Measurements from ENCODE around the gene PAMR1.

Gene PAMR1

GRCh38 chr11:35553831-35554230 is 28.4 kb upstream of the PAMR1 start:
- TF ChIP-seq TAF1 (IDR thresholded peaks at IDR 0.05; ENCODE audit: borderline replicate concordance, insufficient read depth, low read length) (no peak), SIN3A (IDR thresholded peaks at IDR 0.05; ENCODE audit: borderline replicate concordance, insufficient read depth, low read length) (0 out of 2 replicates have a peak, but pooled peaks have one; percentile 30)

- no peak for TF ChIP-seq POLR2AphosphoS5 (IDR thresholded peaks at IDR 0.05; ENCODE audit: low read depth, low read length)
- TF ChIP-seq SIN3A (IDR thresholded peaks at IDR 0.05; ENCODE audit: borderline replicate concordance, insufficient read depth, low read length) = no peak
Observed at GRCh38 chr11:35553021-35553420, 27.6 kb upstream of the PAMR1 start.

GRCh38 chr11:35552616-35553015 is 27.2 kb upstream of the PAMR1 start:
- TF ChIP-seq POLR2AphosphoS5 (IDR thresholded peaks at IDR 0.05; ENCODE audit: low read depth, low read length) (no peak), FOXP2 (optimal IDR thresholded peaks at IDR 0.05; ENCODE audit: borderline replicate concordance, extremely low read depth, extremely low read length, insufficient read depth) (no peak), TAF1 (IDR thresholded peaks at IDR 0.05; ENCODE audit: borderline replicate concordance, insufficient read depth, low read length) (no peak), REST (IDR thresholded peaks at IDR 0.05; ENCODE audit: insufficient read depth in 1 of 2, low read depth in 2 of 2, low read length in 2 of 2) (no peak), SIN3A (IDR thresholded peaks at IDR 0.05; ENCODE audit: borderline replicate concordance, insufficient read depth, low read length) (no peak)

GRCh38 chr11:35550374-35551036 is 25.1 kb upstream of the PAMR1 start:
- TF ChIP-seq SIN3A (IDR thresholded peaks at IDR 0.05; ENCODE audit: borderline replicate concordance, insufficient read depth, low read length) = no peak
- TF ChIP-seq FOXP2 (optimal IDR thresholded peaks at IDR 0.05; ENCODE audit: borderline replicate concordance, extremely low read depth, extremely low read length, insufficient read depth) = no peak
- no peak for TF ChIP-seq REST (IDR thresholded peaks at IDR 0.05; ENCODE audit: insufficient read depth in 1 of 2, low read depth in 2 of 2, low read length in 2 of 2)
- no peak for TF ChIP-seq TAF1 (IDR thresholded peaks at IDR 0.05; ENCODE audit: borderline replicate concordance, insufficient read depth, low read length)

GRCh38 chr11:35549787-35550186 is 24.4 kb upstream of the PAMR1 start:
- no peak for TF ChIP-seq SIN3A (IDR thresholded peaks at IDR 0.05; ENCODE audit: borderline replicate concordance, insufficient read depth, low read length)
- no peak for TF ChIP-seq TAF1 (IDR thresholded peaks at IDR 0.05; ENCODE audit: borderline replicate concordance, insufficient read depth, low read length)
- no peak for TF ChIP-seq POLR2AphosphoS5 (IDR thresholded peaks at IDR 0.05; ENCODE audit: low read depth, low read length)
- TF ChIP-seq FOXP2 (optimal IDR thresholded peaks at IDR 0.05; ENCODE audit: borderline replicate concordance, extremely low read depth, extremely low read length, insufficient read depth) = no peak
- TF ChIP-seq REST (IDR thresholded peaks at IDR 0.05; ENCODE audit: insufficient read depth in 1 of 2, low read depth in 2 of 2, low read length in 2 of 2) = no peak

- TF ChIP-seq POLR2AphosphoS5 (IDR thresholded peaks at IDR 0.05; ENCODE audit: low read depth, low read length) (no peak), SIN3A (IDR thresholded peaks at IDR 0.05; ENCODE audit: borderline replicate concordance, insufficient read depth, low read length) (no peak), TAF1 (IDR thresholded peaks at IDR 0.05; ENCODE audit: borderline replicate concordance, insufficient read depth, low read length) (no peak), FOXP2 (optimal IDR thresholded peaks at IDR 0.05; ENCODE audit: borderline replicate concordance, extremely low read depth, extremely low read length, insufficient read depth) (no peak), REST (IDR thresholded peaks at IDR 0.05; ENCODE audit: insufficient read depth in 1 of 2, low read depth in 2 of 2, low read length in 2 of 2) (no peak)
Observed at GRCh38 chr11:35548925-35549561, 23.6 kb upstream of the PAMR1 start.

All from PFSK-1 (cell line).